HUES48 (cell line): ENCODE results near the gene ADAR.
A peak's percentile ranks its signal among the peaks of the same experiment; 100 is the strongest.

Source experiments
- H3K27ac ChIP-seq: one replicate; pipeline ENCODE4 v1.7.0; 2013; ENCODE audit warnings: low read depth, low read length, inconsistent platforms
- H3K27me3 ChIP-seq: 2 replicates; pipeline ENCODE4 v1.6.1; 2013; ENCODE audit warnings: mild to moderate bottlenecking, low read length; ENCODE audit not compliant: control insufficient read depth, insufficient read depth
- H3K36me3 ChIP-seq: 2 replicates; pipeline ENCODE4 v1.6.1; 2013; ENCODE audit warnings: low read length; ENCODE audit not compliant: control insufficient read depth, insufficient read depth
- H3K4me1 ChIP-seq: 2 replicates; pipeline ENCODE4 v1.6.1; 2013; ENCODE audit warnings: mild to moderate bottlenecking, low read length; ENCODE audit not compliant: control insufficient read depth, insufficient read depth
- H3K4me3 ChIP-seq: 2 replicates; pipeline ENCODE4 v1.5.1; 2013; ENCODE audit warnings: mild to moderate bottlenecking, low read depth, low read length
- H3K9ac ChIP-seq: 2 replicates; pipeline ENCODE4 v1.6.1; 2013; ENCODE audit warnings: mild to moderate bottlenecking, low read depth, low read length, moderate library complexity
- H3K9me3 ChIP-seq: 2 replicates; pipeline ENCODE4 v1.6.1; 2013; ENCODE audit warnings: low read length; ENCODE audit not compliant: control insufficient read depth, insufficient read depth

ADAR gene

GRCh38 chr1:154556422-154556821 is 51.6 kb downstream of the ADAR start:
- H3K27ac ChIP-seq = no peak overlapping the region
- H3K9me3 ChIP-seq = no peaks in the 10 kb centered on the region
- peaks cover 44% of the 10 kb centered on the region for H3K36me3 ChIP-seq
- H3K4me3 ChIP-seq = peak overlapping the region; percentile 83
- peaks cover 20% of the 10 kb centered on the region for H3K4me1 ChIP-seq
- H3K27me3 ChIP-seq = no peaks in the 10 kb centered on the region
- 0 out of 2 replicates have a peak overlapping the region, but pooled peaks have one; percentile 16 for H3K9ac ChIP-seq

DNA sequence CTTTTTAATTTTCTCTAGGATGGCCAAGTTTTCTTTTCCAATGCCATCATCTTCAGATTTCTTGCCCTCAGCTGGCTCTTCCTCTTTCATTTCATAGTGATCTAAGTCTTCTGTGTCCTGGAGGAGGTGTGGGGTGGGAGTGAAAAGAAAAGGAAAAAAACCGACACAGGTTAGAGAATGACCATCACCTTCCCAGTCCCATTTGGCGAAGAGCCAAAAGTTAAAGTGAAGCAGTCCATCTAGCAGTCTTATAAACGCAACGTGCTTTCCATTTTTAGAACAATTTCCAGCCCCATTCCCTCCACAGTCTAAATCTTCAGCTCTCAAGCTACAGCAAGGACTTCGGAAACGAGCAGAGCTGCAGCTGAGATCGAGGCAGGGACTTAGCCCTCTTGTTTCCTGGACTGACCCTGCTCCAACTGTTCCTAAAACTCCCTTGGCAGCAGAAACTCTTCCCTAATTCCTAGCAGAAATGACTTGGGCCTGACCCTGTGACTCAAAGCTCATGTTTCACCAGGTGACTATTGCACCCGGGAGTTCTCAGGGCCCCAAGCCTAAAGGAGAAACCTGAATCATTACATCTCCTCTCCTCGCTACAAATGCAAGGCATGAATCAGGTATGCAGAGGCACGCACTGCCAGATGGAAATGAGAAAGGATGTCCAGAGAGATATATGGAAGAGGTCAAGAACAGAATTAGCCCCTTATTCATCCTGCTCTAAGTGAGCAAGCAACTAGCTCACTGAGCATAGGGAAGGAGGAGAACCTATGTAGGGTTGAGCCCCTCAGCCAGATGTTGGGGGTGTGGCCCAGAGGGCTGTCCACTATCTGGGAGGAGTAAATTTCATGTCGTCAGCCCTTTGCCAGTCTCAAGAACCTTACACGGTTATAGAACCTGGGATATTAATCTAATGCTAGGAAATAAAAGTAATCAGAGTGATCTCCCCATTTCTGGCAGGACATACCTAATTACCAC is 54.6 kb downstream of the ADAR start:
- H3K36me3 ChIP-seq = peaks cover 75% of the 10 kb centered on the region

GRCh38 chr1:154552036-154552435 is 56.0 kb downstream of the ADAR start:
- no peaks in the 10 kb centered on the region for H3K27me3 ChIP-seq
- no peak overlapping the region for H3K27ac ChIP-seq
- H3K9me3 ChIP-seq = no peaks in the 10 kb centered on the region
- H3K9ac ChIP-seq = no peak overlapping the region
- H3K36me3 ChIP-seq = peaks cover 80% of the 10 kb centered on the region
- peaks cover 10% of the 10 kb centered on the region for H3K4me1 ChIP-seq
- H3K4me3 ChIP-seq = no peak overlapping the region

More for the DNA sequence above, 54.6 kb downstream of the ADAR start:
- no peaks in the 10 kb centered on the region for H3K9me3 ChIP-seq
- no peaks in the 10 kb centered on the region for H3K27me3 ChIP-seq
- H3K27ac ChIP-seq = no peak overlapping the region
- H3K4me3 ChIP-seq = no peak overlapping the region
- H3K4me1 ChIP-seq = peaks cover 17% of the 10 kb centered on the region
- no peak overlapping the region for H3K9ac ChIP-seq

DNA sequence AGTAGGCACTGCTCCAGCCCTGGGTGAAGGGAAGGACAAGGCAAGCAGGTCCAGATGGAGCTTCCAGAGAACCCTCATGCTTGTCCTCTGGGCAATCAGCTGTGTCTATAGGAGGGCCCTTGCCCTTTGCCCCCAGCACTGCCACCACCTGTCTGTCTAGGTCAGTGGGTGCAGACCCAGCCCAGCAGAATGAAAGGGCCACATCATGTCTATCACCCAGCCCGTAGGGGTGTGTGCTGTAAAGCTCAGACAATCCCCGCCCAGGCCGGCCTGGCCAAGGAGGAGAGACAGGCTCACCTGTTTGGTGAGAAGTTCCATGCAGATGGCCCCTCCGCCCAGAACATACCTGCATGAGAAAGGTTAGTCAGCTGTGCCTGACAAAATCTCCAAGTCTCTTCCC is 56.5 kb downstream of the ADAR start:
- H3K4me3 ChIP-seq = no peak overlapping the region
- no peaks in the 10 kb centered on the region for H3K27me3 ChIP-seq
- H3K9me3 ChIP-seq = no peaks in the 10 kb centered on the region
- H3K36me3 ChIP-seq = peaks cover 80% of the 10 kb centered on the region
- no peak overlapping the region for H3K27ac ChIP-seq
- peaks cover 4% of the 10 kb centered on the region for H3K4me1 ChIP-seq
- H3K9ac ChIP-seq = no peak overlapping the region

GRCh38 chr1:154550657-154551056 is 57.3 kb downstream of the ADAR start:
- H3K36me3 ChIP-seq = peaks cover 78% of the 10 kb centered on the region
- H3K9ac ChIP-seq = no peak overlapping the region
- H3K9me3 ChIP-seq = no peaks in the 10 kb centered on the region
- no peak overlapping the region for H3K27ac ChIP-seq
- no peaks in the 10 kb centered on the region for H3K4me1 ChIP-seq
- H3K27me3 ChIP-seq = no peaks in the 10 kb centered on the region
- no peak overlapping the region for H3K4me3 ChIP-seq

DNA sequence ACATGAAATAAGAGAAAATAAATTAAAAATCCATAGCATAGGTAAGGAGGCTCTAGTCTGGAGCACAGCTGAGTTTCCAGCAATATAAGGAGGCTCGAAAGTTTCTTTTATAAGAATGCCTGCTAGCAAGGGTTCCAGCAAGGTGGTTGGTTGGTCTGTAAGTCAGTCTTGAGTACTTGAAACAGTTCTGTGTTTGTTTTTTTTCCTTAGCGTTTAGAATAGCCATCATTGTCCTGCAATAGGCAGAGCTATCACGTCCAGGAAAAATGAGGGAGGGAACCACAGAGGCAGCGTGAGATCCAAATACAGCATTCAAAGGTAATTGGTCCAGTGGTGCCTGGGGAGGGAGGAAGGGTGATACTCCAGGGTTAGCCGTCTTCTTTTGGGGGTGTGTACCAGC is 57.9 kb downstream of the ADAR start:
- H3K27ac ChIP-seq = no peak overlapping the region
- no peak overlapping the region for H3K4me3 ChIP-seq
- no peaks in the 10 kb centered on the region for H3K4me1 ChIP-seq
- peaks cover 72% of the 10 kb centered on the region for H3K36me3 ChIP-seq
- H3K9ac ChIP-seq = no peak overlapping the region
- H3K9me3 ChIP-seq = no peaks in the 10 kb centered on the region
- H3K27me3 ChIP-seq = no peaks in the 10 kb centered on the region

- H3K27ac ChIP-seq = no peak overlapping the region
- no peaks in the 10 kb centered on the region for H3K27me3 ChIP-seq
- no peaks in the 10 kb centered on the region for H3K4me1 ChIP-seq
- no peaks in the 10 kb centered on the region for H3K9me3 ChIP-seq
- no peak overlapping the region for H3K9ac ChIP-seq
- peaks cover 64% of the 10 kb centered on the region for H3K36me3 ChIP-seq
- H3K4me3 ChIP-seq = no peak overlapping the region
Observed at GRCh38 chr1:154549202-154549770, 58.7 kb downstream of the ADAR start.

DNA sequence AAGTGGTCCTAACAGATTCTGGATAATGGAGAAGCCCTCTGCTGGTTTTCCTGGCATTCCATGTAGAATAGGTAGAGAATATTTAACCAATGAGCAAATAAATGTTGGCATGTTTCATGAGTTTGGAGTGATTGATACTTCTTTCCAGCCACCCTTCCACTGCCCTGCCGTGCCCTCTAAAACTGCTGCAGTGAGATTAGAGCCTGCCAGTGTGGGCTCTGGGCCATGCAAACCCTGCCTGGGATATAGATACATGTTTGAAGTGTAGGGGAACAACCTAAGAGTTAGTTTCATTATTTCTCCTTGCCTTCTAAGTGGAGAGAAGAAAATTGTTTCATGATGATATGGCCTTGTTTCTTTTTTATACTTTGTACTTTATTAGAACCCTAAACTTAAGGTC is 60.0 kb downstream of the ADAR start:
- no peaks in the 10 kb centered on the region for H3K9me3 ChIP-seq
- H3K36me3 ChIP-seq = peaks cover 51% of the 10 kb centered on the region
- H3K4me1 ChIP-seq = no peaks in the 10 kb centered on the region
- H3K4me3 ChIP-seq = no peak overlapping the region
- no peak overlapping the region for H3K9ac ChIP-seq
- H3K27me3 ChIP-seq = no peaks in the 10 kb centered on the region
- H3K27ac ChIP-seq = no peak overlapping the region

DNA sequence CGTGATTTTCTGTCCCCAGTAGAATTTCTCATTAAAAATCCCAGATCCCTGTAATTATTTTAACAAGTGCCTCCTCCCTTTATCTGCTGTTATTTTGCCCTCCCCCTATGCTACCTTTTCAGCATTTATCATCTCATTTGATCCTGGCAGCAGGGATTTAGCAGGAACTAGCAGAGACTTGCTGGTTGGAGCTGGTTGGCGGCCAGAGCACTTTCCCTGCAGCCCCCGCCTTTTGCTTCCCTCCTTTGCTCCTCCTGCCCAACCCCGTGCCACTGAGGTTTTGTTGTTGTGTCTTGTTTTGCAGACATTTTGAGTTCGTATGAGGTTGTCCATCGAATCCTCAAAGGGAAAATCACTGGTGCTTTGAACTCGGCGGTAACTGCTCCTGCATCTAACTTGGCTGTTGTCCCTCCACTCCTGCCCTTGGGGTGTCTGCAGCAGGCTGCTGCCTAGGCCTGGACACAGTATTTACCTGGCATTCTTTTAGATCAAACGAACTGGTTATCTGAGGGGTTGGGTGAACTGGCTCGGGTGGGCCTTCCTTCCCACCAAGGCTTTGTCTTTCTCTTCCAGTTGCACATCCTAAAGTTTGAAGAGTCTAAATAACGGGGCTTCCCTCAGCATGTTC is 60.8 kb downstream of the ADAR start:
- Histone ChIP-seq H3K9me3 (no peaks in the 10 kb centered on the region), H3K36me3 (peaks cover 43% of the 10 kb centered on the region), H3K27me3 (no peaks in the 10 kb centered on the region), H3K4me1 (no peaks in the 10 kb centered on the region), H3K4me3 (no peak overlapping the region), H3K9ac (no peak overlapping the region), H3K27ac (no peak overlapping the region)

DNA sequence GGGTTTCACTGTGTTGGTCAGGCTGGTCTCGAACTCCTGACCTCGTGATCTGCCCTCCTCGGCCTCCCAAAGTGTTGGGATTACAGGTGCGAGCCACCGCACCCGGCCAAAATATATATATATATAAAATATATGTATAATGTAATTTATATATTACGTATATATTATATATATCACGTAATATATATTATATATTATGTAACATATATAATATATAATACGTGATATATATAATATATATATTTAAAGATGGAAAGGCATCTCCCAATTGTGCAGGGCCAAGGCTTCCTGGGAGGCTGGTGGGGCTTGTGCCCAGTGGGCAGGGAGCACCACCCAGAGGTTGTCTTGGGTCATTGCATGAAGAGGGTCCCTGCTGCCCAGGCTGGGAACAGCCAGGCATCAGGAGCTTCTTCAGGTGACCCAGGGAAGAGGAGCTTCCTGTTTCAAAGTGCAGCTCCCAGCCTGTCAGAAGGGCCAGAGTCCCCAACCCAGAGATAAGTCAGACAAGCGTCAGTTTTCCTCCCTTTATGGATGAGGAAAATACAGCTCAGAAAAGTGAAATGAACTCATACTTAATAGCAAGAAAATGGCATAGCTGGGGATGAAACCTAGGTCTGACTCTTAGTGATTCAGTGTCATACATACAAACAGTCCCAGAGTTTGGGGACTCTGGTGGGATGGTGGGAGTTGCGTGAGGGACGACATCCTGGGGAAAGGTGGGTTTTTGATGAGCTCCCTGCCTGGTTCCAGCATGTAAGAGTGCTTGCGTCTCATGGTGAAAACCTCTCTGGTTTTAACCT is 61.5 kb downstream of the ADAR start:
- Histone ChIP-seq H3K4me1 (no peaks in the 10 kb centered on the region), H3K27ac (no peak overlapping the region), H3K4me3 (no peak overlapping the region), H3K9ac (no peak overlapping the region), H3K9me3 (no peaks in the 10 kb centered on the region), H3K27me3 (no peaks in the 10 kb centered on the region), H3K36me3 (peaks cover 36% of the 10 kb centered on the region)
